Measurements from ENCODE around the gene RAB39A.

- TF ChIP-seq POLR2A (IDR thresholded peaks at IDR 0.05) (no peak), CTCF (IDR thresholded peaks at IDR 0.05) (no peak)
Observed at GRCh38 chr11:107962181-107962580, 33.9 kb downstream of the RAB39A start.
